Activated naive CD4-positive, alpha-beta T cell treated with anti-CD3 and anti-CD28 coated beads for 36 hours (primary cell): ENCODE measurements around the gene MAPK14. TPM values are rescaled to one million over a fixed set of nuclear protein-coding genes. Genes with fewer than 3 reads are reported as not detected.

Experiments used
- CTCF ChIA-PET: fragments of 350-600 bp; sonication (Branson Sonifier 250); formaldehyde crosslinking; loops from one replicate; lab custom pipeline; 2021; ENCODE audit warnings: antibody characterized with exemption; lab: Charles Lee
- DNase-seq: peaks from one replicate; pipeline ENCODE4 v3.0.0-alpha.2; 2020
- H3K27ac Mint-ChIP-seq: one replicate; pipeline ENCODE4 v1.8.0; 2021; ENCODE audit warnings: mild to moderate bottlenecking, mixed read lengths
- H3K27me3 Mint-ChIP-seq: one replicate; pipeline ENCODE4 v1.8.0; 2021; ENCODE audit warnings: low read depth, mixed read lengths
- H3K36me3 Mint-ChIP-seq: one replicate; pipeline ENCODE4 v1.8.0; 2021; ENCODE audit warnings: low read depth, mixed read lengths
- H3K4me1 Mint-ChIP-seq: one replicate; pipeline ENCODE4 v1.8.0; 2021; ENCODE audit warnings: low read depth, mixed read lengths
- H3K4me3 Mint-ChIP-seq: one replicate; pipeline ENCODE4 v1.8.0; 2021; ENCODE audit warnings: mild to moderate bottlenecking, moderate library complexity, mixed read lengths
- H3K9me3 Mint-ChIP-seq: one replicate; pipeline ENCODE4 v1.8.0; 2021; ENCODE audit warnings: mixed read lengths
- intact Hi-C: fragments of 100-400 bp; cut with micrococcal nuclease; formaldehyde crosslinking; loops from one replicate; pipeline ENCODE4 v1.15.1; 2023
- total RNA-seq, 2 experiments: library from RNA; stranded (reverse); gene quantifications; one replicate each; pipeline ENCODE4 v1.2.3, GENCODE V29; 2021

Gene MAPK14
- total RNA-seq, 2 experiments from 2014 or later: 39.9 to 40.3 TPM

DNA sequence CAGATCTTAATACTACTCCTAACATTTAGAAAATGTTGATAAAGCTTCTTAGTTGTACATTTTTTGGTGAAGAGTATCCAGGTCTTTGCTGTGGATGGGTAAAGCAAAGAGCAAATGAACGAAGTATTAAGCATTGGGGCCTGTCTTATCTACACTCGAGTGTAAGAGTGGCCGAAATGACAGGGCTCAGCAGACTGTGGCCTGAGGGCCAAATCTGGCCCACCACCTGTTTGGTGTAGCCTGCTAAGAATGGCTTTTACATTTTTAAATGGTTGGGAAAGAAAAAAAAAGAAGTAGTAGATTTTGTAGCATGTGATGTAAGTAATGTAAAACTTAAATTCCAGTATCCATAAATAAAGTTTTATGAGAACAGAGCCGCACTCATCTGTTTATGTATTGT, 83.3 kb downstream of the MAPK14 start:
- Mint-ChIP-seq H3K36me3 (peaks cover 26% of the 10 kb centered on the region), H3K4me1 (peaks cover 58% of the 10 kb centered on the region), H3K9me3 (no peaks in the 10 kb centered on the region), H3K4me3 (no peak overlapping the region), H3K27ac (no peak overlapping the region), H3K27me3 (no peaks in the 10 kb centered on the region)
- no peak for DNase-seq
- CTCF ChIA-PET: no interaction called here
- intact Hi-C loops: no loop called here

DNA sequence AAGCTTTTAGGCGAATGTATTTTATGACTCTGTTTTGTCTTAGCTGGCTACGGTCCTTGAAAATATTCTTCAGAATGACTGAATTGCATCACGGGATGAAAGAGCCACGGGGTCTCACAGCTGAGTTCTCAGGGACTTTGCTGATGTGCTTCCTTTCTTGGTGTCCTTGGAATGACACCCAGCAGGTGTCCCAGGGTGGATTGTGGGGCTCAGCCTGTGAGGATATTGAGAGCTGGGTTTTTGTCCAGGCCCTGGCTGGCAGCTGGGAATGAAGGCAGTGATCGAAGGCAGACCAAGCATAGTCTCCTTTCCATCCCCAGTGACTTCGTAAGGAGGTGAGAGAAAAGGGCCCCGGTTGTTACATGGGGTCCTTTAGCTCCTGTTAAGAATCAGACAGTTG, 83.9 kb downstream of the MAPK14 start:
- CTCF ChIA-PET: interaction anchor here (1.6 kb wide), 1 partner anchor 17 kb away, joined by 6 read pairs; no protein-coding TSS in a partner anchor
- peak overlapping the region; percentile 19 for H3K27ac Mint-ChIP-seq
- H3K36me3 Mint-ChIP-seq: peaks cover 28% of the 10 kb centered on the region
- no peaks in the 10 kb centered on the region for H3K9me3 Mint-ChIP-seq
- no peak overlapping the region for H3K4me3 Mint-ChIP-seq
- H3K27me3 Mint-ChIP-seq: no peaks in the 10 kb centered on the region
- DNase-seq: no peak
- intact Hi-C loops: no loop called here
- H3K4me1 Mint-ChIP-seq: peaks cover 65% of the 10 kb centered on the region

- no peak for DNase-seq
- Mint-ChIP-seq H3K27ac (no peak overlapping the region), H3K27me3 (no peaks in the 10 kb centered on the region), H3K4me1 (peaks cover 69% of the 10 kb centered on the region), H3K4me3 (no peak overlapping the region), H3K36me3 (peaks cover 22% of the 10 kb centered on the region), H3K9me3 (no peaks in the 10 kb centered on the region)
- CTCF ChIA-PET: interaction anchor here (0.5 to 1.8 kb wide), 5 partner anchors 9 to 34 kb away, joined by 3 to 6 read pairs (median 4); no protein-coding TSS in a partner anchor
- intact Hi-C loops: no loop called here
These were observed 85.4 kb downstream of the MAPK14 start for GRCh38 chr6:36113049-36113448.

DNA sequence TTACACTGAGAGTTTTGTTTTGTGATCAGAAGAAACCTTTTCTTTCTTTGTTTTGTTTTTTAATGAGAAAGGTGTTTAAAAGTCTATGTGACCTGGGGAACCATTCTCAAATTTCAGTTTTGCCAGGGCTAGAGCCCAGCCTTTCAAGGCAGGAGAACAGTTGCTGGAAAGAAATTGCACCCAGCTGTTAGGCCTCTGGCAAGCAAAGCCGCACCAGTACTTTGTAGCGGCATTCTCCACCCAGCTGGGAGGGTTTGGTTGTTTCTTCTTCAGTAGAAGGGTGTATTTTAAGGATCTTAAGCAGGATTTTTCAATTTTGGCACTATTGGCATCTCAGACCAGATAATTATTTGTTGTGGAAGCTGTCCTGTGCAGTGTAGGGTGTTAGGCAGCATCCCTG, 86.1 kb downstream of the MAPK14 start:
- Mint-ChIP-seq H3K27me3 (no peaks in the 10 kb centered on the region), H3K4me1 (peaks cover 69% of the 10 kb centered on the region), H3K27ac (peak overlapping the region; percentile 22), H3K36me3 (peaks cover 19% of the 10 kb centered on the region), H3K9me3 (no peaks in the 10 kb centered on the region), H3K4me3 (no peak overlapping the region)
- intact Hi-C loops: no loop called here
- DNase-seq: no peak
- CTCF ChIA-PET: interaction anchor here (0.9 to 1.8 kb wide), 3 partner anchors 10 to 18 kb away, joined by 3 to 5 read pairs (median 4); no protein-coding TSS in a partner anchor

- Mint-ChIP-seq H3K27me3 (no peaks in the 10 kb centered on the region), H3K9me3 (no peaks in the 10 kb centered on the region), H3K27ac (peak overlapping the region; percentile 87), H3K4me1 (peaks cover 69% of the 10 kb centered on the region), H3K4me3 (no peak overlapping the region), H3K36me3 (peaks cover 15% of the 10 kb centered on the region)
- CTCF ChIA-PET: interaction anchor here (0.9 kb wide), 1 partner anchor 12 kb away, joined by 3 read pairs; no protein-coding TSS in a partner anchor
- no peak for DNase-seq
- intact Hi-C loops: no loop called here
These were observed 87.3 kb downstream of the MAPK14 start for GRCh38 chr6:36114798-36115408.

GRCh38 chr6:36115412-36115811, 87.8 kb downstream of the MAPK14 start:
- Mint-ChIP-seq H3K36me3 (peaks cover 14% of the 10 kb centered on the region), H3K27me3 (no peaks in the 10 kb centered on the region), H3K9me3 (no peaks in the 10 kb centered on the region), H3K27ac (peak overlapping the region; percentile 87), H3K4me1 (peaks cover 69% of the 10 kb centered on the region), H3K4me3 (no peak overlapping the region)
- DNase-seq: no peak
- CTCF ChIA-PET: interaction anchor here (0.6 to 1.2 kb wide), 3 partner anchors 11 to 86 kb away, joined by 3 read pairs; no protein-coding TSS in a partner anchor
- intact Hi-C loops: no loop called here

GRCh38 chr6:36116066-36116864, 88.7 kb downstream of the MAPK14 start:
- H3K36me3 Mint-ChIP-seq: peaks cover 14% of the 10 kb centered on the region
- H3K9me3 Mint-ChIP-seq: no peaks in the 10 kb centered on the region
- no peak for DNase-seq
- no peak overlapping the region for H3K4me3 Mint-ChIP-seq
- intact Hi-C loops: no loop called here
- CTCF ChIA-PET: interaction anchor here (1.2 kb wide), 1 partner anchor 12 kb away, joined by 3 read pairs; no protein-coding TSS in a partner anchor
- H3K27ac Mint-ChIP-seq: no peak overlapping the region
- no peaks in the 10 kb centered on the region for H3K27me3 Mint-ChIP-seq
- H3K4me1 Mint-ChIP-seq: peaks cover 78% of the 10 kb centered on the region

- H3K4me1 Mint-ChIP-seq: peaks cover 84% of the 10 kb centered on the region
- no peak overlapping the region for H3K27ac Mint-ChIP-seq
- no peak for DNase-seq
- H3K27me3 Mint-ChIP-seq: no peaks in the 10 kb centered on the region
- H3K9me3 Mint-ChIP-seq: no peaks in the 10 kb centered on the region
- H3K36me3 Mint-ChIP-seq: peaks cover 11% of the 10 kb centered on the region
- intact Hi-C loops: no loop called here
- CTCF ChIA-PET: interaction anchor here (1.3 kb wide), 1 partner anchor 14 kb away, joined by 4 read pairs; no protein-coding TSS in a partner anchor
- no peak overlapping the region for H3K4me3 Mint-ChIP-seq
These were observed 89.3 kb downstream of the MAPK14 start for GRCh38 chr6:36116943-36117342.

- CTCF ChIA-PET: interaction anchor here (1.1 to 1.3 kb wide), 2 partner anchors 13 to 14 kb away, joined by 4 to 5 read pairs; no protein-coding TSS in a partner anchor
- H3K9me3 Mint-ChIP-seq: no peaks in the 10 kb centered on the region
- H3K4me3 Mint-ChIP-seq: no peak overlapping the region
- H3K27me3 Mint-ChIP-seq: no peaks in the 10 kb centered on the region
- H3K27ac Mint-ChIP-seq: peak overlapping the region; percentile 98
- peaks cover 90% of the 10 kb centered on the region for H3K4me1 Mint-ChIP-seq
- peaks cover 9% of the 10 kb centered on the region for H3K36me3 Mint-ChIP-seq
- intact Hi-C loops: no loop called here
- no peak for DNase-seq
These were observed 90.3 kb downstream of the MAPK14 start for GRCh38 chr6:36117658-36118549.

GRCh38 chr6:36118550-36119107, 91.0 kb downstream of the MAPK14 start:
- intact Hi-C loops: no loop called here
- H3K27me3 Mint-ChIP-seq: no peaks in the 10 kb centered on the region
- CTCF ChIA-PET: interaction anchor here (0.6 to 1.1 kb wide), 3 partner anchors 13 to 24 kb away, joined by 3 to 5 read pairs (median 3); no protein-coding TSS in a partner anchor
- no peaks in the 10 kb centered on the region for H3K9me3 Mint-ChIP-seq
- peaks cover 93% of the 10 kb centered on the region for H3K4me1 Mint-ChIP-seq
- DNase-seq: peak; percentile 85
- H3K4me3 Mint-ChIP-seq: no peak overlapping the region
- H3K27ac Mint-ChIP-seq: peak overlapping the region; percentile 98
- peaks cover 9% of the 10 kb centered on the region for H3K36me3 Mint-ChIP-seq

- CTCF ChIA-PET: interaction anchor here (0.6 to 1.1 kb wide), 3 partner anchors 12 to 25 kb away, joined by 3 to 5 read pairs (median 3); no protein-coding TSS in a partner anchor
- intact Hi-C loops: no loop called here
- H3K4me1 Mint-ChIP-seq: peaks cover 91% of the 10 kb centered on the region
- peaks cover 9% of the 10 kb centered on the region for H3K36me3 Mint-ChIP-seq
- H3K4me3 Mint-ChIP-seq: no peak overlapping the region
- H3K9me3 Mint-ChIP-seq: no peaks in the 10 kb centered on the region
- no peak for DNase-seq
- no peaks in the 10 kb centered on the region for H3K27me3 Mint-ChIP-seq
- H3K27ac Mint-ChIP-seq: peak overlapping the region; percentile 98
These were observed 91.6 kb downstream of the MAPK14 start for GRCh38 chr6:36119209-36119608.
